K562 (cell line): ENCODE measurements around the gene SERAC1. TPM values are rescaled to one million over a fixed set of nuclear protein-coding genes. Genes with fewer than 3 reads are reported as not detected.

Experiments
- DDX20 ChIP-seq: fragments of 450-650 bp; IDR thresholded peaks from 2 replicates; pipeline ENCODE4 v1.6.1; 2016; ENCODE audit warnings: missing genetic modification characterization, low read depth, mild to moderate bottlenecking, missing compliant biosample characterization, moderate library complexity
- FOXM1 ChIP-seq, 2 experiments: fragments of 450-650 bp in 1 of 2; sonication (generic) in 1 of 2; formaldehyde crosslinking in 1 of 2; IDR thresholded peaks; 2 replicates each; pipeline versions ENCODE4 v1.6.1 to v1.9.0; 2017 to 2022; ENCODE audit warnings: low read depth in 2 of 2, mild to moderate bottlenecking in 2 of 2, missing genetic modification reagents in 1 of 2, moderate library complexity in 1 of 2
- JUNB ChIP-seq: fragments of 450-650 bp; formaldehyde crosslinking; conservative IDR thresholded peaks from 2 replicates; pipeline ENCODE4 v1.4.0; 2020; ENCODE audit warnings: mild to moderate bottlenecking
- KLF6 ChIP-seq: fragments of 250-450 bp; sonication (Bioruptor Pico); IDR thresholded peaks from 2 replicates; pipeline ENCODE4 v1.4.0; 2020; ENCODE audit warnings: mild to moderate bottlenecking, moderate library complexity, borderline replicate concordance
- LEF1 ChIP-seq: fragments of 450-650 bp; IDR thresholded peaks from 2 replicates; pipeline ENCODE4 v1.6.1; 2016; ENCODE audit warnings: mild to moderate bottlenecking
- PRMT5 ChIP-seq: sonication (generic); formaldehyde crosslinking; IDR thresholded peaks from 2 replicates; pipeline ENCODE4 v1.5.0; 2020; ENCODE audit warnings: missing genetic modification reagents
- RAD21 ChIP-seq, 2 experiments: fragments of 250-450 bp in 1 of 2; fragments of 450-650 bp in 1 of 2; sonication (Bioruptor Pico) in 1 of 2; formaldehyde crosslinking in 1 of 2; IDR thresholded peaks in 1 of 2; conservative IDR thresholded peaks in 1 of 2; 2 replicates each; pipeline versions ENCODE4 v1.4.0 to v1.8.0; 2020 to 2022; ENCODE audit warnings: mild to moderate bottlenecking in 2 of 2, moderate library complexity in 1 of 2
- RB1 ChIP-seq: fragments of 450-650 bp; IDR thresholded peaks from 2 replicates; pipeline ENCODE4 v1.6.1; 2017; ENCODE audit warnings: low read depth, mild to moderate bottlenecking
- RCOR1 ChIP-seq, 2 experiments: IDR thresholded peaks; 2 replicates each; pipeline ENCODE4 v1.6.1; 2012; ENCODE audit warnings: low read depth in 2 of 2, low read length in 2 of 2, borderline replicate concordance in 1 of 2, improper control_type of control experiment in 1 of 2
- SMAD4 ChIP-seq: fragments of 250-450 bp; sonication (Bioruptor Pico); conservative IDR thresholded peaks from 2 replicates; pipeline ENCODE4 v1.8.0; 2021; ENCODE audit warnings: inconsistent platforms, mild to moderate bottlenecking, moderate library complexity
- ZNF165 ChIP-seq: fragments of 250-450 bp; sonication (Bioruptor Pico); IDR thresholded peaks from 2 replicates; pipeline ENCODE4 v1.4.0; 2020; ENCODE audit warnings: borderline replicate concordance
- ZNF431 ChIP-seq: sonication (generic); formaldehyde crosslinking; IDR thresholded peaks from 2 replicates; pipeline ENCODE4 v1.8.0; 2022; ENCODE audit warnings: mild to moderate bottlenecking, missing genetic modification reagents
- polyA plus RNA-seq, 8 experiments: library from polyadenylated mRNA; depleted of rRNA in 4 of 8; stranded (reverse) in 5 of 8; unstranded in 3 of 8; fragments of >200 nt; fragmentation: Nextera tagmentation in 2 of 8; fragmentation: Illumina TruSeq in 1 of 8; extraction: Ambion mirVana in 2 of 8; extraction: Trizol in 1 of 8; gene quantifications; 2 replicates each; pipeline versions ENCODE4 v1.2.1 to v1.2.3, GENCODE V29; 2011 to 2014; ENCODE audit warnings: inconsistent platforms in 1 of 8, missing spikeins in 1 of 8
- total RNA-seq, 7 experiments: library from RNA; depleted of rRNA in 6 of 7; stranded (reverse); fragments of >200 nt in 6 of 7; fragmentation: Illumina TruSeq in 2 of 7; extraction: Trizol in 2 of 7; gene quantifications; 2 replicates each; pipeline versions ENCODE4 v1.2.1 to v1.2.3, GENCODE V29; 2011 to 2021; ENCODE audit warnings: low replicate concordance in 1 of 7
- TF ChIP-seq, protein P1 (sequence below), 2 experiments: fragments of 450-650 bp; formaldehyde crosslinking in 1 of 2; IDR thresholded peaks; 2 replicates each; pipeline versions ENCODE4 v1.4.0 to v1.6.1; 2014 to 2020; ENCODE audit warnings: mild to moderate bottlenecking in 2 of 2, borderline replicate concordance in 1 of 2, low read depth in 1 of 2
- TF ChIP-seq, protein P2 (sequence below): fragments of 450-650 bp; IDR thresholded peaks from 2 replicates; pipeline ENCODE4 v1.6.1; 2016; ENCODE audit warnings: antibody characterized with exemption

The SERAC1 gene
- total and polyA plus RNA-seq, 9 of the 15 experiments (the other 6 are each of a cell fraction or from before 2014, with no cell fraction given): 1.8 to 6.2 (median 2.8) TPM

- TF ChIP-seq, protein P1, sequence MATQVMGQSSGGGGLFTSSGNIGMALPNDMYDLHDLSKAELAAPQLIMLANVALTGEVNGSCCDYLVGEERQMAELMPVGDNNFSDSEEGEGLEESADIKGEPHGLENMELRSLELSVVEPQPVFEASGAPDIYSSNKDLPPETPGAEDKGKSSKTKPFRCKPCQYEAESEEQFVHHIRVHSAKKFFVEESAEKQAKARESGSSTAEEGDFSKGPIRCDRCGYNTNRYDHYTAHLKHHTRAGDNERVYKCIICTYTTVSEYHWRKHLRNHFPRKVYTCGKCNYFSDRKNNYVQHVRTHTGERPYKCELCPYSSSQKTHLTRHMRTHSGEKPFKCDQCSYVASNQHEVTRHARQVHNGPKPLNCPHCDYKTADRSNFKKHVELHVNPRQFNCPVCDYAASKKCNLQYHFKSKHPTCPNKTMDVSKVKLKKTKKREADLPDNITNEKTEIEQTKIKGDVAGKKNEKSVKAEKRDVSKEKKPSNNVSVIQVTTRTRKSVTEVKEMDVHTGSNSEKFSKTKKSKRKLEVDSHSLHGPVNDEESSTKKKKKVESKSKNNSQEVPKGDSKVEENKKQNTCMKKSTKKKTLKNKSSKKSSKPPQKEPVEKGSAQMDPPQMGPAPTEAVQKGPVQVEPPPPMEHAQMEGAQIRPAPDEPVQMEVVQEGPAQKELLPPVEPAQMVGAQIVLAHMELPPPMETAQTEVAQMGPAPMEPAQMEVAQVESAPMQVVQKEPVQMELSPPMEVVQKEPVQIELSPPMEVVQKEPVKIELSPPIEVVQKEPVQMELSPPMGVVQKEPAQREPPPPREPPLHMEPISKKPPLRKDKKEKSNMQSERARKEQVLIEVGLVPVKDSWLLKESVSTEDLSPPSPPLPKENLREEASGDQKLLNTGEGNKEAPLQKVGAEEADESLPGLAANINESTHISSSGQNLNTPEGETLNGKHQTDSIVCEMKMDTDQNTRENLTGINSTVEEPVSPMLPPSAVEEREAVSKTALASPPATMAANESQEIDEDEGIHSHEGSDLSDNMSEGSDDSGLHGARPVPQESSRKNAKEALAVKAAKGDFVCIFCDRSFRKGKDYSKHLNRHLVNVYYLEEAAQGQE (IDR thresholded peaks at IDR 0.05; ENCODE audit: borderline replicate concordance): peak; percentile 46; the same call in 1 of the 2 replicates
- TF ChIP-seq, protein P1 (CRISPR knock-in tag; IDR thresholded peaks at IDR 0.05; ENCODE audit: low read depth): no peak
- TF ChIP-seq RCOR1 (IDR thresholded peaks at IDR 0.05; ENCODE audit: borderline replicate concordance in 1 of 2, low read depth in 2 of 2, low read length in 2 of 2) (peak in 1 of 2 experiments; percentile 57; a peak in 1 of 4 replicates), RB1 (no peak), FOXM1 (IDR thresholded peaks at IDR 0.05; ENCODE audit: low read depth) (no peak), FOXM1 (CRISPR knock-in tag; IDR thresholded peaks at IDR 0.05; ENCODE audit: low read depth) (no peak), PRMT5 (CRISPR knock-in tag) (no peak), SMAD4 (no peak), RAD21 (CRISPR knock-in tag; conservative IDR thresholded peaks at IDR 0.05 in 1 of 2, IDR thresholded peaks at IDR 0.05 in 1 of 2) (peak in 1 of 2 experiments; percentile 65; a peak in 3 of 4 replicates), KLF6 (CRISPR knock-in tag) (no peak), DDX20 (tag) (no peak), JUNB (no peak), LEF1 (no peak), ZNF431 (CRISPR knock-in tag) (no peak), ZNF165 (CRISPR knock-in tag) (no peak)
- TF ChIP-seq, protein P2, sequence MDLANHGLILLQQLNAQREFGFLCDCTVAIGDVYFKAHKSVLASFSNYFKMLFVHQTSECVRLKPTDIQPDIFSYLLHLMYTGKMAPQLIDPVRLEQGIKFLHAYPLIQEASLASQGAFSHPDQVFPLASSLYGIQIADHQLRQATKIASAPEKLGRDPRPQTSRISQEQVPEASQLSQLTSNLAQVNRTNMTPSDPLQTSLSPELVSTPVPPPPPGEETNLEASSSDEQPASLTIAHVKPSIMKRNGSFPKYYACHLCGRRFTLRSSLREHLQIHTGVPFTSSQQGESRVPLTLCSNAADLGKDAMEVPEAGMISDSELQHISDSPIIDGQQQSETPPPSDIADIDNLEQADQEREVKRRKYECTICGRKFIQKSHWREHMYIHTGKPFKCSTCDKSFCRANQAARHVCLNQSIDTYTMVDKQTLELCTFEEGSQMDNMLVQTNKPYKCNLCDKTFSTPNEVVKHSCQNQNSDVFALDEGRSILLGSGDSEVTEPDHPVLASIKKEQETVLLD: no peak
Measured at GRCh38 chr6:158143700-158144099, 24.4 kb downstream of the SERAC1 start (continued).
